Keratinocyte (primary cell): ENCODE results near the gene FBXO42.

Experiments used
- EZH2 ChIP-seq: IDR thresholded peaks from one replicate; pipeline ENCODE4 v1.6.1; 2012; ENCODE audit warnings: inconsistent platforms, mild to moderate bottlenecking, low read length, moderate library complexity
- TF ChIP-seq, protein P1 (sequence below), 3 experiments: IDR thresholded peaks in 1 of 3; conservative IDR thresholded peaks in 1 of 3; optimal IDR thresholded peaks in 1 of 3; 2 replicates in 2 of 3; 3 replicates in 1 of 3; pipeline versions ENCODE3 to v1.5.1; 2011; ENCODE audit warnings: low read length in 3 of 3, mild to moderate bottlenecking in 3 of 3, moderate library complexity in 2 of 3, control low read depth in 1 of 3, inconsistent platforms in 1 of 3; ENCODE audit not compliant: insufficient read depth in 2 of 3; ENCODE audit errors: extremely low read depth in 1 of 3

DNA sequence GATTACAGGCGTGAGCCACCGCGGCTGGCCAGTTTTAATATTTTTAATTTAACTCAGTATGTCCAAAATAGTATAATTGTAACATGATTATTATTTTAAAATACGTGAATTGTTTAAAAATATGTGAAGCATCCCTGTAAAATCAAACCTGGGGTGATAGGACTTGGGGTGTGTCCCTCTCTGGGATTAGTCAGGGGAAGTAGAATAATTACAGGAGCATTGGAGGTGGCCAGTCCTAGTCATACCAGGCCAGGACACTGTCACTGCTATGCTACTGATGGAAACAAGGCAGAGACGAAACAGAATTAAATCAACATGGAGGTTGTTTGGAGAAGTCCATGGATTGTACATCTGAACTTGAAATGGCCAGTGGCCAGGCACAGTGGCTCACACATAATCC is 31.6 kb upstream of the FBXO42 start:
- TF ChIP-seq, protein P1, sequence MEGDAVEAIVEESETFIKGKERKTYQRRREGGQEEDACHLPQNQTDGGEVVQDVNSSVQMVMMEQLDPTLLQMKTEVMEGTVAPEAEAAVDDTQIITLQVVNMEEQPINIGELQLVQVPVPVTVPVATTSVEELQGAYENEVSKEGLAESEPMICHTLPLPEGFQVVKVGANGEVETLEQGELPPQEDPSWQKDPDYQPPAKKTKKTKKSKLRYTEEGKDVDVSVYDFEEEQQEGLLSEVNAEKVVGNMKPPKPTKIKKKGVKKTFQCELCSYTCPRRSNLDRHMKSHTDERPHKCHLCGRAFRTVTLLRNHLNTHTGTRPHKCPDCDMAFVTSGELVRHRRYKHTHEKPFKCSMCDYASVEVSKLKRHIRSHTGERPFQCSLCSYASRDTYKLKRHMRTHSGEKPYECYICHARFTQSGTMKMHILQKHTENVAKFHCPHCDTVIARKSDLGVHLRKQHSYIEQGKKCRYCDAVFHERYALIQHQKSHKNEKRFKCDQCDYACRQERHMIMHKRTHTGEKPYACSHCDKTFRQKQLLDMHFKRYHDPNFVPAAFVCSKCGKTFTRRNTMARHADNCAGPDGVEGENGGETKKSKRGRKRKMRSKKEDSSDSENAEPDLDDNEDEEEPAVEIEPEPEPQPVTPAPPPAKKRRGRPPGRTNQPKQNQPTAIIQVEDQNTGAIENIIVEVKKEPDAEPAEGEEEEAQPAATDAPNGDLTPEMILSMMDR (optimal IDR thresholded peaks at IDR 0.05 in 1 of 3, IDR thresholded peaks at IDR 0.05 in 1 of 3, conservative IDR thresholded peaks at IDR 0.05 in 1 of 3; ENCODE audit: extremely low read depth in 1 of 3, insufficient read depth in 2 of 3, low read length in 3 of 3): no peak
- TF ChIP-seq EZH2: no peak
